HG02623 (cell line): Measurements from ENCODE around the gene CYLD.

Experiments
- ATAC-seq: cut with Tn5 transposase; IDR thresholded peaks from one replicate; pipeline ENCODE4 v1.9.1; 2021; ENCODE audit warnings: moderate library complexity; ENCODE audit not compliant: unreplicated experiment

Gene CYLD

DNA sequence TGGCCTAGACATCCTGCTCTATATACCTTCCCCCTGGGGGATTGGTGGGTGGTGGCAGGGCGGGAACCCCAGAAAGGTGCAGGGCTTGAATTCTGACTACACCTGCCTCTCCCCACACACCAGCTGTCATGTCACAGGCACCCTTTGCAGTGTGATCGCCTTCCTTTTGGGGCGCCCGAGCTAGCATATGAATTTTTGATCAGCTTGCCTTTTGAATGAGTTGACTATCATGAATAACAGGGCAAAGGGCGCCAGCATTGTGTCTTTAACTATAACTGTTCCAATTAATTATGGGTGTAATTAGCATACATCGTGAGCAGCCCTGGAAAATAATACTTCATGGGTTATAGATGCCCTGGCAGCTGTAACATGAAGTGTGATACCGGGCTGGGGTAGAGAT is 72.7 kb downstream of the CYLD start:
- no peak for ATAC-seq

DNA sequence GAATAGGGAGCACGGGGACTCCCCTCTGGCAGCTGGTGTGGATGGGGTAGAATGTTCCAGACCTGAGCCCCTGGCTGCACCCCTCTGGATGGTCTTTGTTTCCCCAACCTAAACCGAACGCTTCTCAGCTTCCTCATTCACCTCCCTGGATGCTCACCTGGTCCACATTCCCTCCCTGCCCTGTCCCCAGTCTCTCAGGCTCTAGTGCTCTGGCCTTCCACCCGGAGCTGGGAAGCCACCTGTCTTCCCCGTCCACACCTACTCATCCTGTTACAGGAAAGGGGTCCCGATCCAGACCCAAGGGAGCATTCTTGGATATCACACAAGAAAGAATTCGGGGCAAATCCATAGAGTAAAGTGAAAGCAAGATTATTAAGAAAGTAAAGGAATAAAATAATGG is 73.5 kb downstream of the CYLD start:
- no peak for ATAC-seq

DNA sequence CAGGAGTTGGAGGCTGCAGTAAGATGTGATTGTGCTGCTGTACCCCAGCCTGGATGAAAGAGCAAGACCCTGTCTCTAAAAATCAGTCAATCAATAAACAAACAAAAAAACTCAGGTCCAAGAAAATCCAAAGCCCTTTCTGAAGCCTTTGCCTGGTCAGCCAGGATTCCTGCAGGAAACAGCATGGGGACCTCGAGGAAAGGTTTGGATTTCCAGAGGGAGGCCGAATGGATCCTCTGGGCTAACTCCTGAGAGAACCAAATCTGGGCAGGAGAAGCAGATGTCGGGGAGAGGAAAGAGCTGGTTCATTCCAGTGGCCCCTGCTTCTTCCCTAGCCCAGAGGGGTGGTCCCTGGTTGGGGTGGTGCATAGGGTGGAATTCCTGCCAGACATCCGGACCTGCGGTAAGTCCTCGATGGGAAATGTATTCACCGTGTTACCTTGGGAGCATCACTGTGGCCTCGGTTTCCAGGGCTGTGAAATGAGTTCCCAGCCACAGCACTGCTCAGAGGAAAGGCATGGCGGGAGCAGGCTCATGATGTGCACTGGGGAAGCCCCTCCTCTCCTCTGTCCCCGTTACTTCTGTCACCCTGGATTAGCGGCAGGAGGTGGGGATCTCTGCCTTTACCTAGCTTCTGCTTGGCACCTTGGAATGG is 75.1 kb downstream of the CYLD start:
- no peak for ATAC-seq

DNA sequence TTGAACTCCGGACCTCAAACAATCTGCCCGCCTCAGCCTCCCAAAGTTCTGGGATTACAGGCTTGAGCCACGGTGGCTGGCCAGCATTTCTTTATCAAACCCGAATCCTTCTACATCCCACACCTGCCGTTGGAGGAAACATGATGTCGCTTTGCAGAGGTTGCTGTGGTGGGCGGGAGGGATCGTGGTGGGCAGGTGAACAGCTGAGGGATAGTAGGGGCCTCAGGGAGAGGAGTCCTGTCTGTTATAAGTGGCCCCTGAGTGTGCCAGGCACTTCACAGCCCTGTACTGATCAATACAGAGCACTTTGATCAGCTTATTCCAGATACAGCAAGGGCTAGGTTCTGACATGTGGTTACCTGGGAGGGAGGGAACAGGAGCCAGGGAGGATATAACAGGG is 76.5 kb downstream of the CYLD start:
- no peak for ATAC-seq

DNA sequence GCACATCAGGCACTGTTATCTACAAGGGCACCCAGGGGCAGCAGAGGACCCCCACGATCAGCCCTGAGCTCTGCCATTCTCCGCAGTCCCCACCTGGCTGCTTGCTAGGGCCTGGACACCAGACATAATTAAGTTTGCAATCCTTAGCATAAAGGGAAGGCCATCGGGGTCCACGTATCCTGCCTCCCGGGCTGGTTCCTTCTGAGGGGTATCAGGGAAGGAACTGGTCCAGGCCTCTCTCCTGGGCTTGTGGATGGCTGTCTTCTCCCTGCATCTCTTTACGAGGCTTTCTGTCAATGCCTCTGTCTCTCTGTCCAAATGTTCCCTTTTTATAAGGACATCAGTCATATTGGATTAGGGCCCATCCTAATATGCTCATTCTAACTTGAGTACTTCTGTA is 77.8 kb downstream of the CYLD start:
- no peak for ATAC-seq

DNA sequence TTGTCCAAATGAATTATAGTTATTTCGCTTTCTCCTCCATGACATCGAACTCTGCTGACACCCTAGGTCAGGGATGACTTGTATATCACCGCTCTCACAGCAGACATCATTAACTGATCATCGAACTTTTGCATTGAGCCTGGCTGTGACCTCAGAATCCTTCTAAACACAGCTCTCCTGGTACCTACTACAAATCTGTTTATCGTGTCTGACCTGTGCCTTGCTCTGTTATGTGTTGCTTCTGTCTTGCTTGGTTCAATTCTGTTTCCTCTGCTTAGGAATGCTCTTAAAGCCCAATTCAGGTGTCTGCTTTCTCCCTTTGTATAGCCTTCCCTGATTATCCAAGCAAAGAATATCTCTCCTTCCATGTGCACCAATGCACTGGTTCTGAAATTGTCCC is 78.3 kb downstream of the CYLD start:
- ATAC-seq, result no peak

DNA sequence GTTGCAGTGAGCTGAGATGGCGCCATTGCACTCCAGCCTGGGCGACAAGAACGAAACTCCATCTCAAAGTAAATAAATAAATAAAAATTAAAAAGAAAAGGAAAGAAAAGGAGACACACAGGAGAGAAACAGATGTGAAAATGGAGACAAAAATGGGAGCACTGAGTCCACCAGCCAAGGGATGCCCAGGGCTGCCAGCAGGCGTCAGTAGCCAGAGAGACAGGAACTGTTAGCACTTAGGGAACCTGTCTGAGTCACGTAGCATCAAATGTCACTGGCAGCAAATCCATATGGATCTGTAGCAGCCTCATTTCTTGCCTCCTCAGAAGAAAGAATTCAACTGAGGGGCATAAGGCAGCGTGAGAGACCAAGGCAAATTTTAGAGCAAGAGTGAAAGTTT is 79.7 kb downstream of the CYLD start:
- no peak for ATAC-seq

DNA sequence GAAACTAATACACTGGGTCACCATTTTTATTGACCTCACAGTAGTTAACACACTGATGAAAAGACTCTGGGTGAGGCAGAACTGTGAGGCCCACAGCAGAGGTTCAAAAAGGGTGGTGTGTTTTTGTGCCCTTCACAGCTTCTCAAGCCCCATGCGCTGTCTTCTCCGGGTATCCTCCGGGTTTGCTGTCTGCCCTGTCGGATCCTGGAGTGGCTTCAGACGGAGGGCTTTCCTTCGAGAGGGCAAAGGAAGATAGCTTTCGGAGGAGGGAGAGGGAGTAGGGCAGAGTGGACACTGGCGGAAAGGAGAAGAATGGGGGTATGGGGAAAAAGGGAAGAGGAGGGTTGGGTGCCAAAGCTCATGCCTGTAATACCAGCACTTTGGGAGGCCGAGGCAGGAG is 80.8 kb downstream of the CYLD start:
- ATAC-seq, result no peak

DNA sequence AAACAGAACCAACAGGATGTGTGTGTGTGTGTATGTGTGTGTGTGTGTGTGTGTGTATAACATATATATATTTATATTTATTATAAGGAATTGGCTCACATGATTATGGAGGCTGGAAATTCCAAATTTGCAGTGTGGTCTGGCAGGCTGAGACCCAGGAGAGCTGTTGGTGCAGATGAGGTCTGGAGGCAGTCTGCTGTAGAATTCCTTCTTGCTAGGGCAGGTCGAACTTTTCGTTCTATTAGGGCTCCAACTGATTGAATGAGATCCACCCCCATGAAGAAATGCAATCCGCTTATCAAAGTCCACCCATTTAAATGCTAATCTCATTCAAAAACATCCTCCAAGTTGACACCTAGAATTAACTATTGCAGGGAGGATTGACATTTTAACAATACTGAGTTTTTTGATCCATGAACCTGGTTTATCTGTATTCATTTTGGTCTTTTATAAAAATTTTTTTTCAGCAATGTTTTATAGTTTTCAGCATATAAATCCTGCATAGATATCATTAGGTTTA is 85.0 kb downstream of the CYLD start:
- ATAC-seq, result no peak

DNA sequence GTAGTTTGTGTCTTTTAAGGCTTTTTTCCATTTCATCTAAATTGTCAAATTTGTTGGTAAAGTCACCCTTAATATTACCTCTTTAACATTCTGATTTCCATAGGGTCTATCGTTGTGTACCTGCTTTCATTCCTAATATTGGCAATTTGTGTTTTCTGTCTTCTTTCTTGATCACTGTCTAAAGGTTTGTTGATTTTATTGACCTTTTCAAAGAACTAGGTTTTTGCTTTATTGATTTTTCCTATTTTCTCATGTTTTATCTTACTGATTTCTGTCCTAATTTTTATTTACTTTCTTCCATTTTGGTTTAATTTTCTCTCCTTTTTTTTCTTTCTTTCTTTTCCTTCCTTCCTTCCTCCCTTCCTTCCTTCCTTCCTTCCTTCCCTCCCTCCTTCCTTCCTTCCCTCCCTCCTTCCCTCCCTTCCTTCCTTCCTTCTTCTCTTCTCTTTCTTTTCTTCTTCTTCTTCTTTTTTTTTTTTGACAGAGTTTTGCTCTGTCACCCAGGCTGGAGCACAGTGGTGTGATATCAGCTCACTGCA is 86.3 kb downstream of the CYLD start:
- no peak for ATAC-seq

DNA sequence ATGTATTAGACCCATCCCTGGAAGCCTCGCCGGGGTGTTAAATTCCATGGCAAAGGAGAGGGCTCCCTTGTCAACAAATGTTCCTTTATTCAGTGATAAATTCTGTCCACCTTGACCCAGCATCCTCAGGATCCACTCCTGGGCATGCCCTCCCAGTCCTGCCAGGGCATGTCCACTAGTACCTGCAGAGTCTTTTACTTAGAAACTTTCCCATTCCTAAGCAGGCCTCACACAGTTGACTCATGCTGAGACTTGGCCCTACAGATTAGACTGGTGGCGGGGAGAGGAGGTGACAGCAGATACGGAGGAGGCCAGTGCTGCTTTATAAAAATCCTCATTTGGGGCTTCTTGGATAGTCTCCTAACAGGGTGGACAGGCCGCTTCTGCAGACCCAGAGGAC is 88.8 kb downstream of the CYLD start:
- ATAC-seq, result no peak

DNA sequence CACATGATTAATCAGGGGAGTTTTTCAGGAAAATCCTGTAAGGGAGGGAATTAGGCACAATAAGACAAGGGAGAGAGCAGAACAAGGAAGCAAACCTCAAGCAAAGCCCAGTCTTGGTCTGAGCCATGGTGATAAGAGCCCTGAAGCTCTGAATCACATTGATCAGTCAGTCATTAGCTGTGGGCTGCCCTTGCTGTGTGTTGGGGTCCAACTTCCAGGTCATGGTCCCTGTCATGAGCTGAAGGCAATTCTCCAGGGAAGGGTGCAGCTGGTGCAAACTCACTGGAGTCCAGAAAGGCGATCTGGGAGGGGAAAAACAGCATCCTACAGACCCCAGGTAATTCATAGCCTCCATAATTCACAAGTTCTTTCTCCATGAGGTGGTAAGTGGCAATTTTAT is 89.9 kb downstream of the CYLD start:
- no peak for ATAC-seq

DNA sequence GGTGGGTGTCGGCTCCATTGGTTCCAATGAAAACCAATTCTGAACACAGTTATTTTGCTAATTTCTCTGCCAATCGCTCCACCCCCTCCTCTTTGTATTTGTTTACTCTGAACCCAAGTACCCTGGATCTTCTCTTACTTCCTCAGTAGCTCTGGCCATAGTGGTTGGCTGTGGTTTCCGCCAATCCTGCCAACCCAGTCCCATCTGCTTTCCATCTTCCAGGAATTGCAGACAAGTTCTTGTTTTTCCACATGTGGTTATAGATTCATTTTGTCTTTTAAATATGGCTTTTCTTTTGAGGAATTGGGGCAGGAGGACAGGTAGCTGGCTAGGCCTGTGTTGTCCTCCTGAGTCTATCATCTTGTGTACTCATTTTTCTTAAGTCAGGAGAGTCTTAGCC is 92.0 kb downstream of the CYLD start:
- ATAC-seq, result no peak

DNA sequence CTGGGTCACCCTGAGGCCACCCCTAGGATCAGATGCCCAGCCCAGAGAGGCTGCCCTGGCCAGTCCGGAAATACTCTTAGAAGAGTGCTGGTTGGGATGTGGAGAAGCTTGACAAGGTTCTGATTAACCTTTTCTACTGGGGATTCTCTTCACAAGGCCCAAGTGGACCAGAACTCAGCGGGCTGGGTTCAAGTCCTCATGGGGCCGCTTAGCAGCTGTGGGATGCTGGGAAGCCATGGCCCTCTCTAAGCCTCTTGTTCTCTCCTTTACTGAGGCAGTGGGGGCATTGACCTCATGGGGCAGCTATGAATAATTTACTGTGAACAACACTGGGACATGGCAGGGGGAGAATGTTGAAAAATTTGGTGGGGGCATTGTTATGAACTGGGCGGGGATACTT is 92.8 kb downstream of the CYLD start:
- ATAC-seq, result no peak

DNA sequence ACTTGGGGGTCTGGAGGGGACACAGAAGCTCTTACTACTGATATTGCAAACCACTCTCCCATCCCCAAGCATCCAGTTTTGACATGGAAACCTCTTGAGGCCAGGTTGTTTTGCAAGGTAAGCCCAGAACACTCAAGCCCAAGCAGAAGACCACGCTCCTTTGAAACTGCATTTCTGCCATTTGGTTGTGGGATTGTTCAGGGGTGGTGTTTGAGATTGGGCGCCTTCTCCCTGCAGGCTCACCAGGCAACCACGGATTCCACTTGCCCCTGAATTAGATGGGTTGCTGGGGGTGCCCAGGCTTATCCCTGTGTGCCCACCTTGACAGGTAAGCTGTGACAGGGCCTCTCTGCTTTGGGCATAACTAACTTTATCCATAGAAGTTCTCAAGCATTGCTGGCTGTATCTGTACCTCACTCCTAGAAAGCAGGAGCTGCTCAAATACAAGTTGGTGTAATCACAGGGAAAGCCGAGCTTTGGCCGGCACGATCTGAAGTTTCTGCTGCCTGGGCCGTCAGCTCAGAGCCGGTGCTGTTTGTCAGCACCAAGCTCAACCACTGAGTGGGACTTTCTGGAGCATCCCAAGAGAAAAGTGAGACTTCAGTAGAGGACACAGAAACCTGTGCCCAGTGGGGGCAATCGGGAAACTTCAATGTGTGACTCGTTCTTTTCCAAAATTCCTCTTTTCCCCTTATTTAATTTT is 93.6 kb downstream of the CYLD start:
- no peak for ATAC-seq

DNA sequence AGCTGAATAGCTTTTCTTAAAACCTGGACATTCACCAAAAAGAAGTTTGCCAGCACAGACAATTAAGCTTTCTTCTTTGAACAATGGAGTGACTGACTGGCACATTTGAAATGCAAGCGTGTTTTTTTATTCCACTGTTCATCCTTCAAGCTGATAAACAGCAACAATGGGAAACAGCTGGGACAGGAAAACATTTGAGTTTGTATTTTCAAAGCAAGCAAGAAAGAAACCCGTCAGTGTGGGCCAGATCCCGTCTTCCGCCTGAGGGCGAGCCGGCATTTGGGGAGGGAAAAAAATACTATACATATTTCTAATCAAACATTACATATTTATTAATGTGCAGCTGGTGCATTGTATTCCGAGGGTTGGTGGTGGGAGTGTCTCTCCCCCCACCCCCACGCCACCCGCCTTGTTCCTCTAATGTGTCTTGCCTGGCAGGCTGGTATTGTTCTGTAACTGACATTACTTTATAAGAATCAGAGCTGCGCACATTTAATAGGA is 94.3 kb downstream of the CYLD start:
- no peak for ATAC-seq

DNA sequence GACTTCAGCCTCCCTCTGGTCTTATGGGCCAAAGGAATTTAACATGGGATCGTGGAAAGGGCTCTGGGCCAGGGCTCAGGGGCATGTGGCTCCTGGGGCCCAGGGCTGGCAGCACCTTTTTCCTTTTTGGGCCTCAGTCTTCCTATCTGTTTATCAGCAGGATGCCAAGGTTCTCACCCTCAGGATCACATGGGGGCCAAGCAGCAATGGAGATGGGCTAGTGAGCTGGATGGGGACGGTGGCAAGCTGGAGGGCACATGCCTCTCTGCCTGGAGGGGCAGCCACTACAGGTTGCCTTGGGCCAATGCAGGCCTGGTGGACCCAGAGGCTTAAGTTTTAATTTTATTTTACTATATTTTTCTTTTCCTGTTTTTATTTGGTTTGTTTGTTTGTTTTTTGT is 95.4 kb downstream of the CYLD start:
- ATAC-seq, result no peak

DNA sequence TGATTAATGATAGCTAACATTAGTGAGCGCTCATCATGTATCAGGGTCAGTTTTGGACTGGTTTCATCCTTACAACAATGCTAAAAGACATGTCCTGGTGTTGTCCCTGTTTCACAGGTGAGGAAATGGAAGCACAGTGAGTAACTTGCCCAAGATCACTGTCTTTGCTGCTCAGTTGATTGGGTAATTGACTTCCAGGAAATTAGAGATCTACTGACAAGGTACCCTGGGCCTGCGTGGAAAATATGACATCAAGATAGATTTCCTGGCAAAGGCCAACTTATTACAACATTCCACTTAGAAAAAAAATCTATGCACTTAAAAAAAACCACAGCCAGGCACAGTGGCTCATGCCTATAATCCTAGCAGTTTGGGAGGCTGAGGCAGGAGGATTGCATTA is 96.3 kb downstream of the CYLD start:
- ATAC-seq, result no peak

DNA sequence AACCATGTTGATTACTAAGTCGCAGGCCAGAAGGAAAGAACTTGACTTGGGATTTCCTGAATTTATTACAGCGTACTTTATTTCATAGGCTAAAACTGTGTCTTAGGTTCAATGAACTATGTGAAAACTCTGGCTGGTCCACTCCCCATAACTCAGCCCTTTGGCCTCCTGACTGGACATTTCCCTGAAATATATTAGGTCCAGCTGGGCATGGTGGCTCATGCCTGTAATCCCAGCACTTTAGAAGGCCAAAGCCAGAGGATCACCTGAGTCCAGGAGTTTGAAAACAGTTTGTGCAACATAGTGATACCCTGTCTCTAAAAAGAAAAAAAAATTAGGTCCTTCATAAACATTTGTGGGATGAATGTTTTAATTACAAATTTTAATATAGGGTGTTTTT is 97.0 kb downstream of the CYLD start:
- ATAC-seq, result no peak

DNA sequence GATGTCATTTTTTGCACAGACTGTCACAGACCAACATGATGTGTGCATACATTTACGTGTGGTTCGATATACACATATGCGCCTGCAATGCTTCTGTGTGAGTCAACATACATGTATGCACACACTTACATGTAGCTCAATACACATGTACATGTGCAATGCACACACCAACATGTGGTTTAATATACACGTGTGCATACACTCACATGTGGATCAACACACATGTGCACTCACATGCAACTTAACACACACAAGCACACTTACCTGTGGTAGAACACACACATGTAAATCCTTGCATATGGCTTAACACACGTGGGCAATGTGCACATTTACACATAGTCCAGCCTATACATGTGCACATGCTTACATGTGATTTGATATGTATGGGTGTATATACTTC is 97.5 kb downstream of the CYLD start:
- no peak for ATAC-seq

DNA sequence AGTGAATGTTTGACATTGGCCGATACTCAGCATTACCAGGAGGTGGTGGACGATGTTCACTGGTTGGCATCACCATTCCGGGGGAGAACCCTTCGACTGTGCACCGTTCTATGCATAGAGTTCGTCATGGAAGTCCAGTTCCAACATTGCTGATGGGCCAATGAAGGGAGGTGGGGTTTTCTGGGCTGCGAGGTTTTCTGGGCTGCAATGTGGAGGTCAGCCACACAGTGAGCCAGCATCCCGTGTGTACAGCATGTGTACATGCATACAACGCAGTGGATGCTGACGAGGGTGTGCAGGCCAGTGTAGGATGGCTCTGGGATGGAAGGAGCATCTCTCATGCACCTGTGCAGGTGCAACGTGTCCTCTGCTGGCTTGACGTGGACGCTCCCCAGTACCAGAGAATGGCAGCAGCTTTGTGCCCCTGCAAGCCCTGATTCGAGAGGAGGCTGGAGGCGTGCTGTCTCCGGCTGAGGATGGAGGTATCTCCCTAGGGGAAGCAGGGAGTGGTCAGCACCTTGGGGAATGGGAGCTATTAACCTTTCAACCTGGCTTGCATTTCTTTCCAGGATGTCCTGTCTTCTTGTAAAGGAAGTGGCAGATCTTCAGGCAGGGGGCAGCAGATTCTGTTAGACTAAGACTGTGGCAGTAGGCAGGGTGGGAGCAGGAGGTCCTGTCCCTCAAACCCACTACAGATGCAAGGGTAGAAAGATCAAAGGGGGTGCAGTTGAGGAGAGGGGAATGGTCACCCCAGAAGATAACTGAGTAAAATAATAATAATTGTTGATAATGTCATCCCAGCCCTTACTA is 98.2 kb downstream of the CYLD start:
- no peak for ATAC-seq
